Measurements from ENCODE around the gene DGKG.

DNA sequence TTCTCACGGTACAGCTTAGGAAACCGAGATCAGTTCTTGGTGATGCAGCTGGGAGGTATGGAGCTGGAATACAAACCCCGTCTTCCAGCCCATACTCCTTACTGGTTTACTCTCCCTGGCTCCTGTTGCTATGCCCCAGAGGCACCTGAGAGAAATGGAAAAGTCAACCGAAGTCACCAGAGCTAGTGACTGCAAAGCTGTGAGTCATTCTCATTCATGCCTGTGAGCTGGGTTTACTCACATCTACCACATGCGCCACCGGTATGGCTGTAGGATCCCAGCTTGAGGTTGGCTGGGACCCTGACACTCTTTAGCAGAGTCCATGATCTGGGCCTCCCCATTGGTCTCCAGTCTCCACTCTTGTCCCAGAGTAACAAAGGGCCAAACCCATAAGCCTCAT is 141.7 kb downstream of the DGKG start:
- TF ChIP-seq, protein P1, sequence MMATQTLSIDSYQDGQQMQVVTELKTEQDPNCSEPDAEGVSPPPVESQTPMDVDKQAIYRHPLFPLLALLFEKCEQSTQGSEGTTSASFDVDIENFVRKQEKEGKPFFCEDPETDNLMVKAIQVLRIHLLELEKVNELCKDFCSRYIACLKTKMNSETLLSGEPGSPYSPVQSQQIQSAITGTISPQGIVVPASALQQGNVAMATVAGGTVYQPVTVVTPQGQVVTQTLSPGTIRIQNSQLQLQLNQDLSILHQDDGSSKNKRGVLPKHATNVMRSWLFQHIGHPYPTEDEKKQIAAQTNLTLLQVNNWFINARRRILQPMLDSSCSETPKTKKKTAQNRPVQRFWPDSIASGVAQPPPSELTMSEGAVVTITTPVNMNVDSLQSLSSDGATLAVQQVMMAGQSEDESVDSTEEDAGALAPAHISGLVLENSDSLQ (IDR thresholded peaks at IDR 0.05), result no peak
- TF ChIP-seq PCBP2 (IDR thresholded peaks at IDR 0.05; ENCODE audit: low read depth, low read length, poor library complexity, severe bottlenecking) (no peak), GATAD2A (IDR thresholded peaks at IDR 0.05) (no peak), HNRNPK (IDR thresholded peaks at IDR 0.05; ENCODE audit: low read depth, low read length, poor library complexity, severe bottlenecking) (no peak), SIN3A (IDR thresholded peaks at IDR 0.05; ENCODE audit: borderline replicate concordance in 2 of 2, control insufficient read depth in 1 of 2, low read depth in 2 of 2, low read length in 2 of 2) (no peak), SMARCB1 (IDR thresholded peaks at IDR 0.05; ENCODE audit: insufficient read length, low read depth) (no peak), ZFX (CRISPR knock-in tag; IDR thresholded peaks at IDR 0.05) (no peak), NR2F6 (CRISPR knock-in tag; IDR thresholded peaks at IDR 0.05) (no peak), IFI16 (CRISPR knock-in tag; IDR thresholded peaks at IDR 0.05) (no peak), EZH2 (IDR thresholded peaks at IDR 0.05; ENCODE audit: borderline replicate concordance, low read depth, low read length) (no peak)
- TF ChIP-seq, protein P2, sequence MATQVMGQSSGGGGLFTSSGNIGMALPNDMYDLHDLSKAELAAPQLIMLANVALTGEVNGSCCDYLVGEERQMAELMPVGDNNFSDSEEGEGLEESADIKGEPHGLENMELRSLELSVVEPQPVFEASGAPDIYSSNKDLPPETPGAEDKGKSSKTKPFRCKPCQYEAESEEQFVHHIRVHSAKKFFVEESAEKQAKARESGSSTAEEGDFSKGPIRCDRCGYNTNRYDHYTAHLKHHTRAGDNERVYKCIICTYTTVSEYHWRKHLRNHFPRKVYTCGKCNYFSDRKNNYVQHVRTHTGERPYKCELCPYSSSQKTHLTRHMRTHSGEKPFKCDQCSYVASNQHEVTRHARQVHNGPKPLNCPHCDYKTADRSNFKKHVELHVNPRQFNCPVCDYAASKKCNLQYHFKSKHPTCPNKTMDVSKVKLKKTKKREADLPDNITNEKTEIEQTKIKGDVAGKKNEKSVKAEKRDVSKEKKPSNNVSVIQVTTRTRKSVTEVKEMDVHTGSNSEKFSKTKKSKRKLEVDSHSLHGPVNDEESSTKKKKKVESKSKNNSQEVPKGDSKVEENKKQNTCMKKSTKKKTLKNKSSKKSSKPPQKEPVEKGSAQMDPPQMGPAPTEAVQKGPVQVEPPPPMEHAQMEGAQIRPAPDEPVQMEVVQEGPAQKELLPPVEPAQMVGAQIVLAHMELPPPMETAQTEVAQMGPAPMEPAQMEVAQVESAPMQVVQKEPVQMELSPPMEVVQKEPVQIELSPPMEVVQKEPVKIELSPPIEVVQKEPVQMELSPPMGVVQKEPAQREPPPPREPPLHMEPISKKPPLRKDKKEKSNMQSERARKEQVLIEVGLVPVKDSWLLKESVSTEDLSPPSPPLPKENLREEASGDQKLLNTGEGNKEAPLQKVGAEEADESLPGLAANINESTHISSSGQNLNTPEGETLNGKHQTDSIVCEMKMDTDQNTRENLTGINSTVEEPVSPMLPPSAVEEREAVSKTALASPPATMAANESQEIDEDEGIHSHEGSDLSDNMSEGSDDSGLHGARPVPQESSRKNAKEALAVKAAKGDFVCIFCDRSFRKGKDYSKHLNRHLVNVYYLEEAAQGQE (IDR thresholded peaks at IDR 0.05; ENCODE audit: borderline replicate concordance), result no peak
- TF ChIP-seq, protein P2 (CRISPR knock-in tag; IDR thresholded peaks at IDR 0.05; ENCODE audit: low read depth), result no peak
- TF ChIP-seq, protein P3, sequence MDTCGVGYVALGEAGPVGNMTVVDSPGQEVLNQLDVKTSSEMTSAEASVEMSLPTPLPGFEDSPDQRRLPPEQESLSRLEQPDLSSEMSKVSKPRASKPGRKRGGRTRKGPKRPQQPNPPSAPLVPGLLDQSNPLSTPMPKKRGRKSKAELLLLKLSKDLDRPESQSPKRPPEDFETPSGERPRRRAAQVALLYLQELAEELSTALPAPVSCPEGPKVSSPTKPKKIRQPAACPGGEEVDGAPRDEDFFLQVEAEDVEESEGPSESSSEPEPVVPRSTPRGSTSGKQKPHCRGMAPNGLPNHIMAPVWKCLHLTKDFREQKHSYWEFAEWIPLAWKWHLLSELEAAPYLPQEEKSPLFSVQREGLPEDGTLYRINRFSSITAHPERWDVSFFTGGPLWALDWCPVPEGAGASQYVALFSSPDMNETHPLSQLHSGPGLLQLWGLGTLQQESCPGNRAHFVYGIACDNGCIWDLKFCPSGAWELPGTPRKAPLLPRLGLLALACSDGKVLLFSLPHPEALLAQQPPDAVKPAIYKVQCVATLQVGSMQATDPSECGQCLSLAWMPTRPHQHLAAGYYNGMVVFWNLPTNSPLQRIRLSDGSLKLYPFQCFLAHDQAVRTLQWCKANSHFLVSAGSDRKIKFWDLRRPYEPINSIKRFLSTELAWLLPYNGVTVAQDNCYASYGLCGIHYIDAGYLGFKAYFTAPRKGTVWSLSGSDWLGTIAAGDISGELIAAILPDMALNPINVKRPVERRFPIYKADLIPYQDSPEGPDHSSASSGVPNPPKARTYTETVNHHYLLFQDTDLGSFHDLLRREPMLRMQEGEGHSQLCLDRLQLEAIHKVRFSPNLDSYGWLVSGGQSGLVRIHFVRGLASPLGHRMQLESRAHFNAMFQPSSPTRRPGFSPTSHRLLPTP (IDR thresholded peaks at IDR 0.05; ENCODE audit: borderline replicate concordance, extremely low read depth, insufficient read length), result no peak
